ENCODE measurements around the gene ARHGEF2.

DNA sequence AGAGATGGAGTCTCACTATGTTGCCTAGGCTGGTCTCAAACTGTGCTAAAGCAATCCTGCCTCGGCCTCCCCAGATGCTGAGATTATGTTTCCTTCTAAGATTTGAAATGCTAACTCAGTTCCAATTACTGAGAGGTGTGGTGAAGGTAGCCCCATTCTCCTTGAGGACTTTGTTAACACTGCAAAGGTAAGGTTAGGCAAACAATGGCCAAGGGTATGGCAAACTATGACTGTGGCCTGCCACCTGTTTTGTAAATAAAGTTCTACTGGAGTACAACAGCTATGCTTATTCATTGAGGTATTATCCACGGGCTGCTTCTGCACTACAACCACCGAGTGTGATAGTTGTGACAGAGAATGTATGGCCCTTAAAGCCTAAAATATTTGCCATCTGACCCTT lies 57.6 kb downstream of the ARHGEF2 start:
- TF ChIP-seq, protein P1, sequence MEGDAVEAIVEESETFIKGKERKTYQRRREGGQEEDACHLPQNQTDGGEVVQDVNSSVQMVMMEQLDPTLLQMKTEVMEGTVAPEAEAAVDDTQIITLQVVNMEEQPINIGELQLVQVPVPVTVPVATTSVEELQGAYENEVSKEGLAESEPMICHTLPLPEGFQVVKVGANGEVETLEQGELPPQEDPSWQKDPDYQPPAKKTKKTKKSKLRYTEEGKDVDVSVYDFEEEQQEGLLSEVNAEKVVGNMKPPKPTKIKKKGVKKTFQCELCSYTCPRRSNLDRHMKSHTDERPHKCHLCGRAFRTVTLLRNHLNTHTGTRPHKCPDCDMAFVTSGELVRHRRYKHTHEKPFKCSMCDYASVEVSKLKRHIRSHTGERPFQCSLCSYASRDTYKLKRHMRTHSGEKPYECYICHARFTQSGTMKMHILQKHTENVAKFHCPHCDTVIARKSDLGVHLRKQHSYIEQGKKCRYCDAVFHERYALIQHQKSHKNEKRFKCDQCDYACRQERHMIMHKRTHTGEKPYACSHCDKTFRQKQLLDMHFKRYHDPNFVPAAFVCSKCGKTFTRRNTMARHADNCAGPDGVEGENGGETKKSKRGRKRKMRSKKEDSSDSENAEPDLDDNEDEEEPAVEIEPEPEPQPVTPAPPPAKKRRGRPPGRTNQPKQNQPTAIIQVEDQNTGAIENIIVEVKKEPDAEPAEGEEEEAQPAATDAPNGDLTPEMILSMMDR (IDR thresholded peaks at IDR 0.05) = no peak
- TF ChIP-seq, protein P2, sequence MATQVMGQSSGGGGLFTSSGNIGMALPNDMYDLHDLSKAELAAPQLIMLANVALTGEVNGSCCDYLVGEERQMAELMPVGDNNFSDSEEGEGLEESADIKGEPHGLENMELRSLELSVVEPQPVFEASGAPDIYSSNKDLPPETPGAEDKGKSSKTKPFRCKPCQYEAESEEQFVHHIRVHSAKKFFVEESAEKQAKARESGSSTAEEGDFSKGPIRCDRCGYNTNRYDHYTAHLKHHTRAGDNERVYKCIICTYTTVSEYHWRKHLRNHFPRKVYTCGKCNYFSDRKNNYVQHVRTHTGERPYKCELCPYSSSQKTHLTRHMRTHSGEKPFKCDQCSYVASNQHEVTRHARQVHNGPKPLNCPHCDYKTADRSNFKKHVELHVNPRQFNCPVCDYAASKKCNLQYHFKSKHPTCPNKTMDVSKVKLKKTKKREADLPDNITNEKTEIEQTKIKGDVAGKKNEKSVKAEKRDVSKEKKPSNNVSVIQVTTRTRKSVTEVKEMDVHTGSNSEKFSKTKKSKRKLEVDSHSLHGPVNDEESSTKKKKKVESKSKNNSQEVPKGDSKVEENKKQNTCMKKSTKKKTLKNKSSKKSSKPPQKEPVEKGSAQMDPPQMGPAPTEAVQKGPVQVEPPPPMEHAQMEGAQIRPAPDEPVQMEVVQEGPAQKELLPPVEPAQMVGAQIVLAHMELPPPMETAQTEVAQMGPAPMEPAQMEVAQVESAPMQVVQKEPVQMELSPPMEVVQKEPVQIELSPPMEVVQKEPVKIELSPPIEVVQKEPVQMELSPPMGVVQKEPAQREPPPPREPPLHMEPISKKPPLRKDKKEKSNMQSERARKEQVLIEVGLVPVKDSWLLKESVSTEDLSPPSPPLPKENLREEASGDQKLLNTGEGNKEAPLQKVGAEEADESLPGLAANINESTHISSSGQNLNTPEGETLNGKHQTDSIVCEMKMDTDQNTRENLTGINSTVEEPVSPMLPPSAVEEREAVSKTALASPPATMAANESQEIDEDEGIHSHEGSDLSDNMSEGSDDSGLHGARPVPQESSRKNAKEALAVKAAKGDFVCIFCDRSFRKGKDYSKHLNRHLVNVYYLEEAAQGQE (IDR thresholded peaks at IDR 0.05) = no peak
- TF ChIP-seq, protein P3, sequence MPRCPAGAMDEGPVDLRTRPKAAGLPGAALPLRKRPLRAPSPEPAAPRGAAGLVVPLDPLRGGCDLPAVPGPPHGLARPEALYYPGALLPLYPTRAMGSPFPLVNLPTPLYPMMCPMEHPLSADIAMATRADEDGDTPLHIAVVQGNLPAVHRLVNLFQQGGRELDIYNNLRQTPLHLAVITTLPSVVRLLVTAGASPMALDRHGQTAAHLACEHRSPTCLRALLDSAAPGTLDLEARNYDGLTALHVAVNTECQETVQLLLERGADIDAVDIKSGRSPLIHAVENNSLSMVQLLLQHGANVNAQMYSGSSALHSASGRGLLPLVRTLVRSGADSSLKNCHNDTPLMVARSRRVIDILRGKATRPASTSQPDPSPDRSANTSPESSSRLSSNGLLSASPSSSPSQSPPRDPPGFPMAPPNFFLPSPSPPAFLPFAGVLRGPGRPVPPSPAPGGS (IDR thresholded peaks at IDR 0.05) = no peak
- TF ChIP-seq JUNB (IDR thresholded peaks at IDR 0.05) (no peak), MAZ (IDR thresholded peaks at IDR 0.05; ENCODE audit: borderline replicate concordance, low read depth, low read length) (no peak), ESRRA (IDR thresholded peaks at IDR 0.05; ENCODE audit: borderline replicate concordance, low read length) (no peak), GATA3 (IDR thresholded peaks at IDR 0.05; ENCODE audit: borderline replicate concordance) (no peak)
